NCI-H2081 (cell line): Measurements from ENCODE around the gene SETD1A.

Experiments
- DNase-seq, 2 experiments: peaks; one replicate each; lab custom pipeline; 2025; lab: John Stamatoyannopoulos, UW

The SETD1A gene

DNA sequence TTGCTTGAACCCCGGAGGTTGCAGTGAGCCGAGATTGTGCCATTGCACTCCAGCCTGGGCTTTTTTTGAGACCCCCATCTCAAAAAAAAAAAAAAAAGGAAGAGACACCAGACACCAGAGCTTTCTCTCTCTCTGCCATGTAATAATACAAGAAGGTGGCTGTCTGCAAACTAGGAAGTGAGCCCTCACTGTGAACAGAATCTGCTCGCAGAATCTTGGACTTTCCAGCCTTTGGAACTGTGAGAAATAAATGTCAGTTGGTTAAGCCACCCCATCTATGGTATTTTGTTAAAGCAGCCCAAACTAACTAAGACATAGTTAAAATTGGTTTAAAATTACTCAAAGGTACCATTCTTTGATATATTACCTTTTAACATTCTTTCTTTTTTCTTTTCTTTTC is 63.0 kb downstream of the SETD1A start:
- no peak for DNase-seq

DNA sequence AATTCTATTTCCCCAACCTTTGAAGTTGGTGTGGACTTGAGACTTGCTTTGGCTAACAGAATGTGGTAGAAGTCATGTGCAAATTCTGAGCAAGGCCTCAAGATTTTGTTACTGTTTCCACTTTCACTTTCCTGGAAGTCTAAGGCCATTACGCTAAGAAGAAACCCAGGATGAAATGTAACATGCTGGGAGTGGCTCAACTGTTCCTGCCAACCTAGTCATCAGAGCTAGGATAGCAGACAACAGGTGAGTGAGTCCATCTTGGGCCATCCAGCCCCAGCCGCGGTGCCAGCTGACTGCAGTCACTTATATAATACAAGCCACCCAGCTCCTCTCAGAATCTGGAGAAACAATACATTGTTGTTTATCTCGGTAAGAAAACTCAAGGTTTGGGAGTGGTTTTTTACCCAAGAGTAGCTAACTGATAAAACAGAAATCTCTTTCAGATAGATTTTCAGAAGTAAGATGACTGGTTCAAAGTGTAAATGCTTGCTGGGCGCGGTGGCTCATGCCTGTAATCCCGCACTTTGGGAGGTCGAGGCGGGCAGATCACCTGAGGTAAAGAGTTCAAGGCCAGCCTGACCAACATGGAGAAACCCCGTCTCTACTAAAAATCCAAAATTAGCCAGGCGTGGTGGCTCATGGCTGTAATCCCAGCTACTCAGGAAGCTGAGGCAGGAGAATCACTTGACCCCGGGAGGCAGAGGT is 65.1 kb downstream of the SETD1A start:
- no peak for DNase-seq

DNA sequence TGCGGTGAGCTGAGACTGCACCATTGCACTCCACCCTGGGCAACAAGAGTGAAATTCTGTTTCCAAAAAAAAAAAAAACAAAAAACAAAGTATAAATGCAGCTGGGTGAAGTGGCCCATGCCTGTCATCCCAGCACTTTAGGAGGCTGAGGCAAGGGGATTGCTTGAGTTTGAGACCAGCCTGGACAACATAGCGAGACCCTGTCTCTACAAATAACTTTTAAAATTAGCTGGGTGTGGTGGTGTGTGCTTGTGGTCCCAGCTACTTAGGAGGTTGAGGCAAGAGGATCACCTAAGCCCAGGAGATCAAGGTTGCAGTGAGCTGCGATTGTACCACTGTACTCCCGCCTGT is 65.7 kb downstream of the SETD1A start:
- no peak for DNase-seq

DNA sequence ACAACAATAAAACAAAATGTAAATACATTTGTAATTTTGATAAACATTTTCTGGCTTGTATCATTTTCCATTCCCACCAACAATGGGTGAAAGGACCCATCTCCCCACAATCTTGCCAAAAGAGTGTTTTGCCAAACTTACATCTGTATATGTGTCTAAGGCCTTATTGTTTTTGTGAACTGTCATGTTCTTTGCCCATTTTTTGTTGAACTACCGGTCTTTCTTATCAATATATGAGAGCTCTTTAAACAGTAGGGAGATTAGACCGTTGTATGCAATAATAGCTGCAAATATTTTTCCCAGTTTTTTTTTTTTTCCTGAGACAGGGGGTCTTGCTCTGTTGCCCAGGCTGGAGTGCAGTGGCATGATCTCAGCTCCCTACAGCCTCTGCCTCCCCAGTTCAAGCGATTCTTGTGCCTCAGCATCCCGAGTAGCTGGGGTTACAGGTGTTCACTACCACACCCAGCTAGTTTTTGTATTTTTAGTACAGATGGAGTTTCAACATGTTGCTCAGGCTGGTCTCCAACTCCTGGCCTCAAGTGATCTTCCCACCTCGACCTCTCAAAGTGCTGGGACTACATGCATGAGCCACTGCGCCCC is 66.2 kb downstream of the SETD1A start:
- DNase-seq = no peak

DNA sequence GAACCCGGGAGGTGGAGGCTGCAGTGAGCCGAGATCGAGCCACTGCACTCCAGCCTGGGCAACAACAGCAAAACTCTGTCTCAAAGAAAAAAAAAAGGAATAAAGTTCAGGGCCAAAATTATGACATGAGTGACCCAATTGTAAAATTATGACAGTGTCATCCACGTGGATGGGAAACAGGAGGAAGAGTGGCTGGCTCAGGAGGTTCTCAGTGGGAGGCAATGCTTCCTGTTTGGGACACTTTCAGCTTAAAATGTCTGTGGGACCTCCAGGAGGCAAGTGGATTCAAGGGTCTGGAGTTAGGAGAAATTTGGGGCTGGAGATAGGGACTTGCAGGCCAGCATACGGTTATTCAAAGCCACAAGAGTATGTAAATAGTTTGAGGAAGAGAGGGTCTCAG is 67.8 kb downstream of the SETD1A start:
- DNase-seq = no peak

DNA sequence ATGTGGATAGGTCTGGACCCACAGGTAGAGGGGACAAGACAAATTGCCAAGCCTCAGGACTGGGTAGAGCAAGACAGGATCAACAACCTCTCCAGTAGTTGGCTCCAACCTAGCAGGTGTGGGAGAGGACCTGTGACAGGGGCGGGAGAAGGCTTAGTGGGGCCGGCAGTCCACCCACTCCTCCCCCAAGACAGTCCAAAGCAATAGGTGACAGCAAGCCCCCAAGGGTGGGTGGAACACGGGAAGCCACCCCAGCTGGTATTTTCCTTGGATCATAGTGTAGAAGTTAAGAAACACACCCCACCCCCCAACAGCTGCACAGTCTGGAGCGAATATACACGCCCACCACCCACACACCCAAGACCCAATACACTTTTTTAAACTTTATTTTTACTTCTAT is 71.7 kb downstream of the SETD1A start:
- no peak for DNase-seq

DNA sequence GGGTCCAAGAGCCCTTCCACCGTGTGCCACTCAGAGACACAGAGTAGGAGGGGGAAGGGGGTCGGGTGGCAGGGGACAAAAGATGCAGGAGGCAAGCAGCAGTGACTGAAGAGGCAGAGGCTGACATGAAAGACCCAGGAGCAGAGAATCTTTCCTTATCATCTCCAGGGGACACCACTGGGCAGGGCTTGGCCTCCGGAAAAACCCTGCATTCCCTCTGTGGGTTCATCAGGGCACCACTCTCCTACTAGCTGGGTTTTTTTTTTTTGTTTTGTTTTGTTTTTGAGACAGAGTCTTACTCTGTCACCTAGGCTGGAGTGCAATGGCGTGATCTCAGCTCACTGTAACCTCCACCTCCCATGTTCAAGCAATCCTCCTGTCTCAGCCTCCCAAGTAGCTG is 73.7 kb downstream of the SETD1A start:
- DNase-seq = no peak

DNA sequence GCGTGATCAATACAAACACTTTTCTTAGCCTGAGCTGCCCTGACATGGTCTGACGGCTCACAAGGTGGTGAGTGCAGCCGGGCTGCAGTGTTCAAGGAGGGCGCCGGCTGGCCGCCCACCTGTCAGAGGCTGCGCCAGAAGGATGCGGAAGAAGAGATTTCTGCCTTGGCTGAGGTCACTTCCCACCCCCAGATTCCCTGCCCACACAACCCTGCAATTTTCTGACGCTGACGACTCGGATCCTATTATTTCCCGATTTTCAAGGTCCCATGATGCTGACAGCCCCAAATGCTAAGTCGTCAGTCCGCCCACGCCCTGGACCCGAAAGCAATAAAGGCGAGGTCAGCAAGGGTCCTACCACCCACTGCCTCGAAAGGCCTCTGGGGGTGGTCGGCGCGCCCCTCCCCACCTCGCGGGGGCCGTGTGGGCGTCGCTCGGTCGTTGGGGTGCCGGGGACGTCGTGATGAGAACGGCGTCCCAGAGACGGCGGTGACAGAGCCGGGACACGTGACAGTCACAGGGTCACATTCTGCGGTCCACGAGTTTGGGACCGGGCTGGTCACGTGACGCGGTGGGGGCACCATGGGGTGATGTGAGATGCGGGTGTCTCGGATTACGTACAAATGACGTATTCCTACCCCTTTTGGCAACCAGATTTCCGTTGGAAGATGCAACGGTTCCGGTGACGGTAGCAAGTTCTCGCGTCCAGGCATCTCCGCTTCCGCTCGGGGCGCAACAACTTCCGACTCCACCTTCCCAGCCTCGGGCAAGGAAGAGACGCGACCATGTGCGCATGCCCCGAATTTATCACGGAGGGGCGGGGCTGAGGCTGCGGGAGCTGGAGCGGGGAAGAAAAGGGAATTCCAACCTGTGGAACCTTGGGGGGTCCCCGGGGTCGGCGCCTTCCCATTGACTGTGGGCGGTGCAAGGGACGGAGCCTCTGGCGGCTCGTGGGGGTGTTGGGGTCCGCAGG is 75.5 kb downstream of the SETD1A start, which contains the start of gene STX4:
TSS of gene STX4 (plus strand) at position 823 of the 973 bp plus-strand sequence. CDS start 248 bp downstream, outside the sequence.
- peak; percentile 88 to 90 for DNase-seq

DNA sequence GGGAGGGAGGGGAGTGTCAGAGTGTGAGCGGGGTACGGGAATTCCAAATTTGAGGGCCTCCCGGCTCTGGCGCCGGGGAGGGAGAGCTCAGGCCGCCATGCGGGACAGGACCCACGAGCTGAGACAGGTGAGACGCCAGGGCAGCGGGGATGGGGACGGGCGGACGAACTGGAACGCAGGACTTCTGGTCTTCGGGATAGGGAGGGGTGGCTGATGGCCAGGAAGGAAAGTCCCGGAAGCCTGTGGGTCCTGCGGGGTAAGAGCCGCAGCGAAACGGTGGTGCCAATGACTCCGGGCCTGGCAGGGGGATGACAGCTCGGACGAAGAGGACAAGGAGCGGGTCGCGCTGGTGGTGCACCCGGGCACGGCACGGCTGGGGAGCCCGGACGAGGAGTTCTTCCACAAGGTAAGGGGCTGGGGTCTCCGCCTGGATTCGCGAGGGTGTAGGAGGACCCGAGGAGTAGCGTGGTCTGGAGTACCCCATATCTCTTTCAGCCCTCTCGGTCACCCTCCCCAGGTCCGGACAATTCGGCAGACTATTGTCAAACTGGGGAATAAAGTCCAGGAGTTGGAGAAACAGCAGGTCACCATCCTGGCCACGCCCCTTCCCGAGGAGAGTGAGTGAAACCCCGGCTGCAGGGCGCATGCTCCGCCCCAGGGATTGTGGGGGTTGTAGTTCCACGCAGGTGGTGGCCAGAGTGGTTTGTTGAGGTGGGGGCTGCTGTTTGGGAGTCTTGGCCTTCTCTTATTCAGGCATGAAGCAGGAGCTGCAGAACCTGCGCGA is 76.3 kb downstream of the SETD1A start:
- peak; percentile 43 to 69 for DNase-seq
